Left kidney (tissue), 2 donors: ENCODE results near the gene HTR4. TPM values are rescaled to one million over a fixed set of nuclear protein-coding genes. Genes with fewer than 3 reads are reported as not detected.

Experiments used
- DNase-seq: peaks from one replicate; pipeline ENCODE4 v3.0.0-alpha.2; 2013
- polyA plus RNA-seq: library from polyadenylated mRNA; unstranded; fragments of 120-200 nt; gene quantifications from one replicate; pipeline ENCODE4 v1.2.1, GENCODE V29; 2013; ENCODE audit not compliant: insufficient read length

HTR4 gene
- polyA plus RNA-seq, 1 donor, result not detected

GRCh38 chr5:148615644-148616275 is 38.6 kb downstream of the HTR4 start:
- no peak for DNase-seq

GRCh38 chr5:148607406-148607805 is 46.9 kb downstream of the HTR4 start:
- no peak for DNase-seq

- DNase-seq, result no peak
Observed at GRCh38 chr5:148606296-148606695, 48.0 kb downstream of the HTR4 start.

- DNase-seq, result no peak
Observed at GRCh38 chr5:148599187-148599586, 55.1 kb downstream of the HTR4 start.

GRCh38 chr5:148595697-148596096 is 58.6 kb downstream of the HTR4 start:
- no peak for DNase-seq

GRCh38 chr5:148586796-148587195 is 67.5 kb downstream of the HTR4 start:
- DNase-seq, result no peak

- no peak for DNase-seq
Observed at GRCh38 chr5:148585988-148586387, 68.3 kb downstream of the HTR4 start.

- no peak for DNase-seq
Observed at GRCh38 chr5:148584103-148584502, 70.2 kb downstream of the HTR4 start.

GRCh38 chr5:148583421-148583965 is 70.8 kb downstream of the HTR4 start:
- no peak for DNase-seq

- no peak for DNase-seq
Observed at GRCh38 chr5:148574167-148574566, 80.2 kb downstream of the HTR4 start.

- DNase-seq, result no peak
Observed at GRCh38 chr5:148573374-148573773, 81.0 kb downstream of the HTR4 start.

GRCh38 chr5:148569948-148570347 is 84.4 kb downstream of the HTR4 start:
- DNase-seq, result no peak

- no peak for DNase-seq
Observed at GRCh38 chr5:148565148-148565547, 89.2 kb downstream of the HTR4 start.

GRCh38 chr5:148563021-148563420 is 91.3 kb downstream of the HTR4 start:
- DNase-seq, result no peak

GRCh38 chr5:148561801-148562311 is 92.5 kb downstream of the HTR4 start:
- peak; percentile 33 for DNase-seq

- DNase-seq, result no peak
Observed at GRCh38 chr5:148559461-148559860, 94.9 kb downstream of the HTR4 start.

- DNase-seq, result no peak
Observed at GRCh38 chr5:148558892-148559291, 95.4 kb downstream of the HTR4 start.

GRCh38 chr5:148556835-148557234 is 97.5 kb downstream of the HTR4 start:
- no peak for DNase-seq

- DNase-seq, result no peak
Observed at GRCh38 chr5:148554621-148555020, 99.7 kb downstream of the HTR4 start.

GRCh38 chr5:148543727-148544126 is 110.6 kb downstream of the HTR4 start:
- no peak for DNase-seq

GRCh38 chr5:148542812-148543211 is 111.5 kb downstream of the HTR4 start:
- no peak for DNase-seq

GRCh38 chr5:148541054-148541835 is 113.1 kb downstream of the HTR4 start:
- no peak for DNase-seq

GRCh38 chr5:148540647-148541046 is 113.7 kb downstream of the HTR4 start:
- no peak for DNase-seq
